GM21381 (cell line): ENCODE results near the gene SESTD1.
"Not testable (repeated sequence)": the region's sequence is repeated elsewhere in the genome, so short reads cannot be mapped to it uniquely, and the experiment has no call there.

Experiments
- ATAC-seq: cut with Tn5 transposase; IDR thresholded peaks from one replicate; pipeline ENCODE4 v1.9.1; 2021; ENCODE audit warnings: mild to moderate bottlenecking, moderate library complexity; ENCODE audit not compliant: unreplicated experiment

The SESTD1 gene

GRCh38 chr2:179124282-179124681 is 140.3 kb downstream of the SESTD1 start:
- no peak for ATAC-seq

DNA sequence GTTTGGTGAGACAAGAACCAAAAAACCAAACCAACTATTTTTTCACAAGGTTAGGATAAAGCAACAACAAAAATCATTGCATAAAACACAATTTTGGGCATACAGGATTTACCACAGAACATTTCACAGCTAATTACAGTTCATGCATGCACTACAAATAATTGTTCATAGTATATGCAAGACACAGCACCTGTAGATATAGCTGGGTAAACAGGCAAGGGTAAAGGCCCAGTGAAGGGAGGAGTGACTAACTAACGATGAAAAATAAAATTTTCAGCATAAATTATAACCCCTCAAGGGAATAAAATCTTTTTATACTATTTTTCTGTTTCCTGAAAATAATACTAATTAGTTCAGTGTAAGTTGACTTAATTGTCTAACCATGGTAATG is 141.4 kb downstream of the SESTD1 start:
- ATAC-seq, result no peak

DNA sequence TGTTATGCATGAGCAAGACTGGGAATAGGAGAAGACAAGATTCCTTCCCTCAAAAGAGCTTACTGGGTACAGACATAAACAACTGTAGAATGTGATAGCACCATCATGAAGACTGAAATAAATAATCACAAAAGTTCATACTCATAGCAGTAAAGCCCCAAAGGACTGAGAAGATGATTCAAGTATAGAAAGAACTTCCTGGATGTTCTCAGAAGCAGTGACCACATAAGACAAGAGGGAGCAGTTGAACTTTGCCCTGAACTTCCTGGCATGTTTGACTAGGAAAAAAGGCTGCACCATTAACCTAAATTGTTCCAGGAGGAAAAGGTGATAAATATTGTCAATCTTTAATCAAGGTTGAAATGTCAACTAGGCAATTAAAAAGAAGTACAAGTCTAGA is 156.9 kb downstream of the SESTD1 start:
- ATAC-seq, result peak; percentile 57

GRCh38 chr2:179106676-179107428 is 157.8 kb downstream of the SESTD1 start:
- peak; percentile 73 for ATAC-seq

GRCh38 chr2:179106342-179106675 is 158.3 kb downstream of the SESTD1 start:
- ATAC-seq, result peak; percentile 2

DNA sequence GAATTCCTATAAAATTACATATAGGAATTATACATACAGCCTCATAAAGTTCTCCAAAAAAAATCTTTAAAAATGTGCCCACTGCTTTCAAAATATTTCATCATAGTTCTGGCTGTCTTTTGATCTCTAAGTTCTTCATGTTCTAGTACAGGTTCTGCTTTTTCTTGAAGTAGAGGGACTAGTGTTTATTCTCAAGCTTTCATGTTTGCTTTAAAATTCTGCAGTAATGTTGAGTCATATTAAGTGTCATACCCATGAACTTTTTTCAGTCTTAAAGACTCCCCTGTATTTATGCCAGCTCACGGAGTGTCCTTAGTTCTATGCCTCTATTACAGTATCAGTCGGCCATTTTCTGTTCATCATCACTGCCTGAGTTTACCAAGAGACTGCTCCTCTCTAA is 159.9 kb downstream of the SESTD1 start:
- no peak for ATAC-seq

- no peak for ATAC-seq
Observed at GRCh38 chr2:179098080-179098689, 166.4 kb downstream of the SESTD1 start.

DNA sequence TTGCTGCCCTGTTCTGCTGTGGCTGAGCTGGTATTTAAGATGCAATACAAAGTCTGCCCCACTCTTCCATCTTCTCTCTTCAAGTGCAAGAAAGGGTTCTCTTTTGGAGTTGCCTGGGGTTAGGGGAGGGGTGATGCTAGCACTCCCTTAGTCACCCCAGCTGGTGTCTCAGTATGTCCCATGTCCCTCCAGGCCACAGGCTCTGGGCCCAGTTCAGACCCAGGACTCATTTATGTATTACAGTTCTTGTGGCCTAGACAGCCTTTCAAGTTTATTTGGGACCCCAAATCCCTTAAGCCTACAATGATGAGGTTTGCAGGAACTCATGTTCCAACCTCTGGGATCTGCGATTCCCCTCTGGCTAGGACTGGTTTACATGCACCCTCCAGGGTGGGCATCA is 167.5 kb downstream of the SESTD1 start:
- ATAC-seq, result no peak

DNA sequence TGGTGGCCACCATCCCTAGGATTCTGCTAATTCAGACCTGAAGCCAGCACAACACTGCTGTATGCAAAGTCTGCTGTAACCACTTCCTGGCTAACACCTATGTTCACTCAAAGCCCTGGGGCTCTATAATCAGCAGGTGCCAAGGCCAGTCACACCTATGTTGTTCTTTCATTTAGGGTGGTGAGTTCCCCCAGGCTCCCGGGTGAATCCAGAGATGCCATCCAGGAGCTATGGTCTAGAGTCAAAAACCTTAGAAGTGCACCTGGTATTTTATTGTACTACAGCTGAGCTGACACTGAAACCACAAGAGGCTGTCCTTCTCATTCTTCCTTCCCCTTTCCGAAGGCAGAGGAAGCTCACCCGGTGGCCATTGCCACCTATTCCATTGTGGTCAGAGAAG is 168.5 kb downstream of the SESTD1 start:
- peak; percentile 99 for ATAC-seq

GRCh38 chr2:179092912-179093311 is 171.7 kb downstream of the SESTD1 start:
- ATAC-seq, result not testable (repeated sequence)

DNA sequence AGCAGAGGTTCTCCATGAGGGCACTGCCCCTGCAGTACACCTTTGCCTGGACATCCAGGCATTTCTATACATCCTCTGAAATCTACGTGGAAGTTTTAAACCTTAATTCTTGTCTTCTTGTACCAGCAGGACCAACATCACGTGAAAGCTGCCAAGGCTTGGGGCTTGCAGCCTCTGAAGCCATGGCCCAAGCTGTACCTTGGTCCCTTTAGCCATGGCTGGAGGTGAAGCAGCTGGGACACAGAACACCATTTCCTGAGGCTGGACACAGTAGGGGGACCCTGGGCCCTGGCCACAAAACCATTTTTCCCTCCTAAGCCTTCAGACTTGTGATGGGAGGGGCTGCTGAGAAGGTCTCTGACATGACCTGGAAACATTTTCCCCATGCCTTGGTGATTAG is 181.9 kb downstream of the SESTD1 start:
- no peak for ATAC-seq

DNA sequence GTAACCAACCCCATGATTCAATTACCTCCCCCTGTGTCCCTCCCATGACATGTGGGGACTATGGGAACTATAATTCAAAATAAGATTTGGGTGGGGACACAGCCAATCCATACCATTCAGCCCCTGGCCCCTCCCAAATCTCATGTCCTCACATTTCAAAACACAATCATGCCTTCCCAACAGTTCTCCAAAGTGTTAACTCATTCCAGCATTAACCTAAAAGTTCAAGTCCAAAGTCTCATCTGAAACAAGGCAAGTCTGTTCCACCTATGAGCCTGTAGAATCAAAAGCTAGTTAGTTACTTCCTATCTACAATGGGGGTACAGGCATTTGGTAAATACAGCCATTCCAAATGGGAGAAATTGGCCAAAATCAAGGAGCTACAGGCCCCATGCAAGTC is 182.7 kb downstream of the SESTD1 start:
- ATAC-seq, result no peak

DNA sequence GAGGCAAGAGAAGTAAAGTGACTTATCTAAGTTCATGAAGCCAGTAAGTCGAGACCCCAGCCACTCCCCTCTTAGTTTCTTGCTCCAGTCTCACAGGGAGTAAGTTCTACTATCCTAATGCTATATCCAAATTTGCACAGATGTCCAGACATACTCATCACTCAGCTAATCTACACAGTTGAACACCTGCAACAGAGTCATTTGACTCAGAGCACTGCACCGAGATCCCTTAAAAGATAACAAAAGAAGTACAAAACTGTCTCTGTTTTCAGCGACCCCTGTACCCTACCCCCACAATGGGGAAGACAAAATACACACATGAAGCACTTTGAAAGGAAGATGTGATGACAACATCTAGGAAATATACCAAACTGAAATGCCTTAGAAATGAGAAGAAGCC is 192.1 kb downstream of the SESTD1 start:
- ATAC-seq, result no peak

DNA sequence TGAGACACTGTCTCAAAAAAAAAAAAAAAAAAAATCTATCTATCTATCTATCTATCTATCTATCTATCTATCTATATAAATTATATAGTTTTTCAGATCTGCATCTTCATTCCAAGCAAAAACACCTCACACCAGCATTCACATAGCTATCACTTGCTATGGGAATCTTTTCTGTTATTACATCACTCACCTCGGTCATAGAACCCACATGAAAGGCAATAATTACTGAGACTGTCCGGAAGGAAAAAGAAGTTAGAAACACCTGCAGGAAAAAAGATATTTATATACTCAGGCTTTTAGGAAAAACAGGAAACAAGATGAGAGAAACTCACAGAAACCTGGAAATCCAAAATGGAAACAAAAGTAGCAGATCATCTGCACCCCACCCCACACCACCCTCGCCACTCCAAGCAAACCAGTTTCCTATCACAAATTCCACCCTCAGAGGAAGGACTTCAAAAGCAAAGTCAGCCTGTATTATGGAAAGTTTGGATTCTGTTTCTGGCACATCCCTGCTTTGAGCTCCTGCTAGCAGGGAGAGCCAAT is 192.7 kb downstream of the SESTD1 start:
- no peak for ATAC-seq

GRCh38 chr2:179070895-179071294 is 193.7 kb downstream of the SESTD1 start:
- no peak for ATAC-seq

DNA sequence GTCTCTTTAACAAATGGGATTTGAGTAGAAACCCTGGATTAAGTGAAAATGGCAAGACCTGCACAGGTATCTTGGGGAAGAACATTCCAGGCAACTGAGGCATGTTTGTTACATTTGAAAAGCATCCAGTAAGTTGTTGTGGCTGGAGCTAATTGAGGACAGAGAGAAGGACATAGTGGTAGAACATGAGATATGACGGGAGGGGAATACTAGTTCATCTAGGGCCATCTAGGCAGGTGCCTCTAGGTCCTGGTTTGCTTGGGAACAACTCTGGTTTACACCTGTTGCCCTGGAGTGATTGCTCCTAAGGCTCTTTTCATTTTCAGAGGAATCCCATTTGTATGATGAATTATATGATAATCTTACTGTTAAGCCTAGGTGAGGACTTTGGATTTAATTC is 194.9 kb downstream of the SESTD1 start:
- no peak for ATAC-seq

- ATAC-seq, result no peak
Observed at GRCh38 chr2:179068991-179069643, 195.5 kb downstream of the SESTD1 start.

GRCh38 chr2:179059026-179059700 is 205.5 kb downstream of the SESTD1 start:
- ATAC-seq, result peak; percentile 86

- ATAC-seq, result no peak
Observed at GRCh38 chr2:179057737-179058136, 206.9 kb downstream of the SESTD1 start.

DNA sequence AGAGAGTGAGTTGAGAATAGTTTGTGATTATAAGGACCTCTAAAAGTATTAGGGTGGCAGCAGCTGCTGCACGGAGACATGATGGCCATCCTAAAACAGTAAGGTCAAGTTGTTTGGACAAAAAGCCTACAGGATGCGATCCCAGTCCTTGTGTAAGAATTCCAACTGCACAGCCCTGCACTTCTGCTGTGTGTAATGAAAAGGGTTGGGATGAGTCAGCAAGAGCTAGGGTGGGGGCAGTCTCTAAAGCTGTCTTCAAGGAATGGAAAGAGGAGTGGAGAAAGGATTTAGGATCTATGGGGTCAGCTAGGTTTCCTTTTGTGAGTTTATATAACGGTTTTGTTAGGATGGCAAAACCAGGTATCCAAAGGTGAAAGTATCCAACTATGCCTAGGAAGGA is 211.1 kb downstream of the SESTD1 start:
- ATAC-seq, result not testable (repeated sequence)
